ENCODE results near the gene ALG12. TPM values are rescaled to one million over a fixed set of nuclear protein-coding genes. Genes with fewer than 3 reads are reported as not detected.

Gene ALG12
- total RNA-seq, 1 donor from 2014 or later: 14.7 TPM

DNA sequence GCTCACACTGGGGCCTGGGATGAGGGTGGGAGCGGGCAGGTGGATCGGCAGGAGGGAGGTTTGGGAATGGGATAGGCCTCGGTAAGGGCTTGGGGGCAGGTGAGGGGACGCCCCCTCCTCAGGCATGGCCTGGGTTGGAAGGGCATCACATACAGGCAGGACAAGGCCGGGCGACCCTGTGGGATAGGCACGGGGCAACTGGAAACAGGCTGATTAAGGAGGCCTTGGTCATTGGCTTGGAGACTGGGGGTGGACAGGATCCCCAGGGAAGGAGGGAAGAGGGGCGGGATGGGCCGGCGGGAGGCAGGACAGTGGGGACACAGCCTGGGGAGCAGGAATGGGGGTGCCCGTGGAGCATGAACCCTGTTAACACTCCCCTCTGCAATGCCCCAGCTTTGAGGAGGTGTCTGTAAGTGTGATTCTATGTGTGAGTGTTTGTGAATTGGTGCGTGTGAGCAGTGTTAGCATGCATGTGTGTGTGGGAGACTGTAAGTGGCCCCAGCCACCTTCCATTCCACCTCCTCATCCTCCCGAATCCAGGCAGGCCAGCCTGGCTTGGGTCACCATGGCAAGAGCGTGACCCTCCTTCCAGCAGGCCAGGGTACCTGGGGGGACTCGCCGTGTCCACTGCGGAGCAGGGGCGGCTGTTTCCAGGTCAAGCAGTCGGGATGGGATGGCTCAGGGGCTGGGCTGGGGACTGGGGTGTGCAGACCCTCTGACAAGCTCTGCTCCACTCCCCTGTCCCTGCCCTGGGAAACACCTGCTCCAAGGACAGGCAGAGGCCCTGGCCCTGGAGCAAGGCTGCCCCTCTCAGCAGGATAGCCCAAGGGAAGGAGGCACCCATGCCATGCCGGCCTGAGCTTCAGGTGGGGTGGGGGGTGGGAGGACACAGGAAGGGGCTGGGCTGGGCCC, 38.9 kb upstream of the ALG12 start:
- H3K9me3 Mint-ChIP-seq (ENCODE audit: unreplicated experiment): peaks cover 5% of the 10 kb centered on the region
- DNase-seq: no peak

DNA sequence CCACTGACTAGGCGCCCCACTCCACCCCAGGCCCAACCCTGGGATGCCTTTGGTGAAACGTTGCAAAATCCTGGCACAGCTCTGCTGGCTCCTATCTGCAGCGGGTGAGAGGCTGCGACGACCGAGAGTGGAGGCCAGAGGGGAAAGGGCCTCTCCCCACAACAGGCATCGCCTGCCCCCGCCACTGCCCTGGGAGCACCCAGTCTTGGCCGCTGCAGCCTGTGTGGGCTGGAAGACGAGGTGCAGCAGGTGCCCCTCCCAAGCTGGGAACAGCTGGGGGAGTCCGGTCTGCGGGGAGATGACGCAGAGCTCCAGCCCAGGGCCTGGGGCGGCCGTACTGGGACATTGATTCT, 38.2 kb upstream of the ALG12 start:
- H3K9me3 Mint-ChIP-seq (ENCODE audit: unreplicated experiment): peaks cover 5% of the 10 kb centered on the region
- no peak overlapping the region for H3K27ac Mint-ChIP-seq (ENCODE audit: unreplicated experiment)
- no peak overlapping the region for H3K4me3 Mint-ChIP-seq (ENCODE audit: unreplicated experiment)
- H3K36me3 Mint-ChIP-seq (ENCODE audit: unreplicated experiment): no peaks in the 10 kb centered on the region
- TF ChIP-seq, protein P1, sequence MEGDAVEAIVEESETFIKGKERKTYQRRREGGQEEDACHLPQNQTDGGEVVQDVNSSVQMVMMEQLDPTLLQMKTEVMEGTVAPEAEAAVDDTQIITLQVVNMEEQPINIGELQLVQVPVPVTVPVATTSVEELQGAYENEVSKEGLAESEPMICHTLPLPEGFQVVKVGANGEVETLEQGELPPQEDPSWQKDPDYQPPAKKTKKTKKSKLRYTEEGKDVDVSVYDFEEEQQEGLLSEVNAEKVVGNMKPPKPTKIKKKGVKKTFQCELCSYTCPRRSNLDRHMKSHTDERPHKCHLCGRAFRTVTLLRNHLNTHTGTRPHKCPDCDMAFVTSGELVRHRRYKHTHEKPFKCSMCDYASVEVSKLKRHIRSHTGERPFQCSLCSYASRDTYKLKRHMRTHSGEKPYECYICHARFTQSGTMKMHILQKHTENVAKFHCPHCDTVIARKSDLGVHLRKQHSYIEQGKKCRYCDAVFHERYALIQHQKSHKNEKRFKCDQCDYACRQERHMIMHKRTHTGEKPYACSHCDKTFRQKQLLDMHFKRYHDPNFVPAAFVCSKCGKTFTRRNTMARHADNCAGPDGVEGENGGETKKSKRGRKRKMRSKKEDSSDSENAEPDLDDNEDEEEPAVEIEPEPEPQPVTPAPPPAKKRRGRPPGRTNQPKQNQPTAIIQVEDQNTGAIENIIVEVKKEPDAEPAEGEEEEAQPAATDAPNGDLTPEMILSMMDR (IDR thresholded peaks at IDR 0.05; ENCODE audit: partially characterized antibody, unreplicated experiment): no peak
- no peak for DNase-seq
- peaks cover 4% of the 10 kb centered on the region for H3K27me3 Mint-ChIP-seq (ENCODE audit: unreplicated experiment)
- peaks cover 4% of the 10 kb centered on the region for H3K4me1 Mint-ChIP-seq (ENCODE audit: low read depth, unreplicated experiment)

More for the DNA sequence above, 38.9 kb upstream of the ALG12 start:
- no peaks in the 10 kb centered on the region for H3K36me3 Mint-ChIP-seq (ENCODE audit: unreplicated experiment)
- no peak overlapping the region for H3K27ac Mint-ChIP-seq (ENCODE audit: unreplicated experiment)
- TF ChIP-seq, protein P1 (IDR thresholded peaks at IDR 0.05; ENCODE audit: partially characterized antibody, unreplicated experiment): no peak
- H3K4me3 Mint-ChIP-seq (ENCODE audit: unreplicated experiment): no peak overlapping the region
- peaks cover 4% of the 10 kb centered on the region for H3K4me1 Mint-ChIP-seq (ENCODE audit: low read depth, unreplicated experiment)
- H3K27me3 Mint-ChIP-seq (ENCODE audit: unreplicated experiment): peaks cover 4% of the 10 kb centered on the region

DNA sequence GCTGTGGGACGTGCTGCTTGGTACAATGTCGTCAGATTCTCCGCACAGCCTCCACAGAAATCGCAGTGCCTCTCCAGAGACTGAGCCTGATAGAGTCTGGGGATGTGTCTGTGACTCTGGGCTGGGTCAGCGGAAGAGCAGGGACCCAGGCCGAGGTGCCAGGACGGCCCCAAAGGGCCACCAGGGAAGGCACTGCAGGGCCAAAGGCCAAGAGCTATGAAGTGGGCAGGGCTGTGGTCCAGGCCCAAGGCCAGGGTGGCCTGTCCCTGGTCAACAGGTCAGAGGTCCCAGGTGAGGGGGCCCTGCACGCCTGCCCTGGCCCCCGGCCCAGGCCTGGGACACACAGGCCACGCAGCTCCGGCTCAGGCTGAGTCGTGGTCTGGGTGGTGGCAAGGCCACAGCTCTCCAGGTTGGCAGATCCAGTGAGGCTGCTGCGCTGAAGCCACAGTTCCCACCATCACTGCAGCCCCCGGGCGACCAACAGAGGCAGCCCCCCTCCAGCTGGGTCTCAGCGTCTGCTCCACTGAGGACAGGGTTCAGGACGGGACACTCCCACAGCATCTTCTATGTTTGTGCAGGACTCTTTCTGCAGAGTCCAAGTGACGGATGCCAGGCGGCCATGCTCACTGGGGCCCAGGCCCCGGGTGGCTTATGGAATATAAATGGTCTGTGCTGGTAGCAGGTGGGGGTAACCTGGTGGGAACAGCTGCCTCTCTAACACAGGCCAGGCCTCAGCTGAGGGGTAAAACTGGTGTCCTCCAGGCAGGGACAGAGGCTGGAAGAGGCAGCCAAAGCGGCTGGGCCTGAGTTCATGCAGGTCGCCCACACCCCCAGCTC, 37.6 kb upstream of the ALG12 start:
- no peak for DNase-seq
- peaks cover 4% of the 10 kb centered on the region for H3K27me3 Mint-ChIP-seq (ENCODE audit: unreplicated experiment)
- TF ChIP-seq, protein P1 (IDR thresholded peaks at IDR 0.05; ENCODE audit: partially characterized antibody, unreplicated experiment): no peak
- no peak overlapping the region for H3K27ac Mint-ChIP-seq (ENCODE audit: unreplicated experiment)
- no peak overlapping the region for H3K4me3 Mint-ChIP-seq (ENCODE audit: unreplicated experiment)
- H3K4me1 Mint-ChIP-seq (ENCODE audit: low read depth, unreplicated experiment): peaks cover 4% of the 10 kb centered on the region
- peaks cover 5% of the 10 kb centered on the region for H3K9me3 Mint-ChIP-seq (ENCODE audit: unreplicated experiment)
- no peaks in the 10 kb centered on the region for H3K36me3 Mint-ChIP-seq (ENCODE audit: unreplicated experiment)

DNA sequence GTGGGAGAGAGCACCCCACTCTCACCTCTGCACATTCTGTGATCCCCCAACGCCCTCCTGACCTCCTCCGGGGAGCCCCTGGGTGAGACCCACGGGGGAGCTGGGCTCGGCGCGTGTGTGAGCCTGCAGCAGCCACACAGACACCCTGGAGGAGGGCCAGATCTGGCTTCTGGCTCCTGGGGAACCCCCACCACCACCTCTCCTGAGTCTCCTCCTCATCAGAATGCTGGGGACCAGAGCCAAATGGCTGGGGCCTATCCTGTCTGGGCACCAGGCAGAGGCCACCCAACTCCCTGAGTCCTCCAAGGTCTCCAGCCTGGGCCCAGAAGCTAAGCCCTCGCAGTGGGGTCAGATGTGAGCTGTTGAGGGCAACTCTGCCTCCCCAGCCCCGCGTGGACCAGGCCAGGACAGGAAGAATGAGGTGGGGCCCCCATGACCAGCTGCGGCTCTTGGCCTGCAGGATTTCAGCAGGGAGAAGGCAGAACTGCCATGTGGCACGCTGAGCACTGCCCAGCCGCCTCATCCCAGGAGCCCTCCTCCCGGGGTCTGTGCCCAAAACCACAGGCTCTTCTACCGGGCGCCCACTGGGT, 36.8 kb upstream of the ALG12 start:
- TF ChIP-seq, protein P1 (IDR thresholded peaks at IDR 0.05; ENCODE audit: partially characterized antibody, unreplicated experiment): no peak
- H3K4me3 Mint-ChIP-seq (ENCODE audit: unreplicated experiment): no peak overlapping the region
- no peak overlapping the region for H3K27ac Mint-ChIP-seq (ENCODE audit: unreplicated experiment)
- peaks cover 4% of the 10 kb centered on the region for H3K4me1 Mint-ChIP-seq (ENCODE audit: low read depth, unreplicated experiment)
- peaks cover 4% of the 10 kb centered on the region for H3K27me3 Mint-ChIP-seq (ENCODE audit: unreplicated experiment)
- H3K9me3 Mint-ChIP-seq (ENCODE audit: unreplicated experiment): peaks cover 5% of the 10 kb centered on the region
- H3K36me3 Mint-ChIP-seq (ENCODE audit: unreplicated experiment): no peaks in the 10 kb centered on the region
- no peak for DNase-seq
